Forelimb muscle (tissue), 1 donor: ENCODE results near the gene LRMDA. TPM values are rescaled to one million over a fixed set of nuclear protein-coding genes. Genes with fewer than 3 reads are reported as not detected.
"Not testable (repeated sequence)": the region's sequence is repeated elsewhere in the genome, so short reads cannot be mapped to it uniquely, and the experiment has no call there.

Experiments used
- DNase-seq: peaks from one replicate; pipeline ENCODE4 v3.0.0-alpha.2; 2013; ENCODE audit warnings: low read depth
- polyA plus RNA-seq: library from polyadenylated mRNA; unstranded; fragments of 120-200 nt; gene quantifications from one replicate; pipeline ENCODE4 v1.2.1, GENCODE V29; 2013; ENCODE audit not compliant: insufficient read length

Gene LRMDA
- polyA plus RNA-seq, 1 donor: 5.1 TPM

GRCh38 chr10:76119036-76119435 lies 687.6 kb downstream of the LRMDA start:
- no peak for DNase-seq

GRCh38 chr10:76119515-76119914 lies 688.1 kb downstream of the LRMDA start:
- no peak for DNase-seq

DNA sequence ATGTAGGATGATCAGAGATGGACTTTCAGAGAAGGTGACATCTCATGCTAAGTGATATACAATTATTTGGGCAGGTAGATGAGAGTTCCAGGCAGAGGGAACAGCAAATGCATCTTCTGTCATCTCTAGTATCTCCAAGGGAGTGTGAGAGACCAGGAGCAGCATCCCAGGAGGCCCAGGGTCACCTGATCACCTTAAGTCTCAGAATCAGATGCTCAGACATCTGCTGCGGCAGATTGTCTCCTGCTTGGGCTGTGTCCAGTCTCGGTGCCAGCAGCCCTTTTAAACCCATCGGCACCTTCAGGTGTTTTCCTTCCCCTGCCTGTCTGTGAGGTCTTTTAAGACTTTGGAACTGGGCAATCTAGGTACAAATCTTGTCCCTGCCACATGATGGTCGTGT lies 690.6 kb downstream of the LRMDA start:
- DNase-seq: no peak

DNA sequence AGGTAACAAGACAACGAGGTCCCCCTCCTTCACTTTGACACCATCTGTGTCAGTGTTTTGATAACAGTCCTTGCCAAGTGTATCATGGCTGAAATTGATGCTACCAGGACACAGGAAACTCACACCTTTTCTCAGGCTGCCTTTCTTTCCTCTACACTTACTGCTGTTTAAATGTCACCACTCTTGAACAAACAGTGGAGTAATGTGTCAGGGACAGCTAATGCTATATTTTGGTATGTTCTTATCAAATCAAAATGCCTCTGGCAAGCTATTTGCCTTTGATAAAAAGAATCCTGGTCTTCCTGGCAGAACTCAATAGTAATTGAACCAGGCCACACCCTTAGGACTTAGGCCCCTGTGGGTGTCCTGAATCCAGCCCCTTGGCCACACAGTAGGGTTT lies 692.9 kb downstream of the LRMDA start:
- DNase-seq: no peak

DNA sequence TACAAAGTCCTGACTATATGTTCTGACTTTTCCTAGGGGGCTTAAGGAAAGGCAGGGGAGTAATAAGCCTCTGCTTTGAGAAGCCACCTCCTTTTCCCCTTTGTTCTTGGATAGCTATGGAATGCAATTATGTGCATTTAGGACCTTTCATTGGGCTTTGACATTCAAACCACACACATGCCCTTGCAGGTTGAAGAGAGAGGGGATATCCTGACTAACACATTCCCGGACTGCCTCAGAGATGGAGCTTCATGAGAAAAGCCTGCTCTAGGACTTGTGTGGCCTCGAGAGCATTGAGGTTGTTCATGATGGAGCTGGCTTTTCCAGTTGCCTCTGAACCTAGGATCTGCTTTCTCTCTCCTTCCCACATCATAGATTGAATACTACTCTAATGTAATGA lies 694.5 kb downstream of the LRMDA start:
- DNase-seq: no peak

GRCh38 chr10:76126607-76127527 lies 695.4 kb downstream of the LRMDA start:
- DNase-seq: no peak

DNA sequence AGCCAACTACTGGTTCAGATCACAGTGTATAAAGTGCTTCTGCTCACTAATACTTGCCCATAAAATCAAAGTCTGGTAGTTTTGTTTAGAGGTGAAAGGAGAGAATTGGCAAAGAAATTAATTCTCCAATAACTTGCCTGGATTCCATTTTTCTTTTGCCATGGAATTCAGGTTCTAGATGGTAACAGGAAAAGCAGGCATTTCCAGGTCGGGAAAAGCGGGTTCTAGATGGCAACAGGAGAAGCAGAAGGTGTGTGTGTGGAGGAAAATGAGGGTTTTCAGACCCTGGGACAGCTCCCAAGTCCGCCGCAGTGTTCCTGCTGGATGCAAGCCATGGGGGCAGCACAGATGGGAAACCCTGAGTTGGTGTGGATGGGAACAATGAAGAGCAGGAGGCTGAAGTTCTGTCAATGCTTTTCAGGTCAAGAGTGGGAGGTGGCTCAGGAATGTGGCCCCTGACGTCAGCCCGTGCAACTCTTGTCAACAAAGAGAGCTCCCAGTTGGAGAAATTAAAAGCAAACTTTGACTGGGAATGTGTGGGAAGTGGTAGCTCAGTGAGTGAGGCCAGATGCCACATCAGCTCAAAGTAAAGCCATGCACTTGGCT lies 696.7 kb downstream of the LRMDA start:
- DNase-seq: no peak

- no peak for DNase-seq
Observed at GRCh38 chr10:76129213-76129612, 697.8 kb downstream of the LRMDA start.

- no peak for DNase-seq
Observed at GRCh38 chr10:76130892-76131291, 699.5 kb downstream of the LRMDA start.

GRCh38 chr10:76133597-76134255 lies 702.3 kb downstream of the LRMDA start:
- no peak for DNase-seq

GRCh38 chr10:76136961-76137360 lies 705.5 kb downstream of the LRMDA start:
- no peak for DNase-seq

- no peak for DNase-seq
Observed at GRCh38 chr10:76138286-76138685, 706.9 kb downstream of the LRMDA start.

- DNase-seq: no peak
Observed at GRCh38 chr10:76138906-76139305, 707.5 kb downstream of the LRMDA start.

GRCh38 chr10:76139431-76139830 lies 708.0 kb downstream of the LRMDA start:
- DNase-seq: no peak

GRCh38 chr10:76141376-76141775 lies 710.0 kb downstream of the LRMDA start:
- DNase-seq: no peak

- DNase-seq: not testable (repeated sequence)
Observed at GRCh38 chr10:76148217-76148616, 716.8 kb downstream of the LRMDA start.

DNA sequence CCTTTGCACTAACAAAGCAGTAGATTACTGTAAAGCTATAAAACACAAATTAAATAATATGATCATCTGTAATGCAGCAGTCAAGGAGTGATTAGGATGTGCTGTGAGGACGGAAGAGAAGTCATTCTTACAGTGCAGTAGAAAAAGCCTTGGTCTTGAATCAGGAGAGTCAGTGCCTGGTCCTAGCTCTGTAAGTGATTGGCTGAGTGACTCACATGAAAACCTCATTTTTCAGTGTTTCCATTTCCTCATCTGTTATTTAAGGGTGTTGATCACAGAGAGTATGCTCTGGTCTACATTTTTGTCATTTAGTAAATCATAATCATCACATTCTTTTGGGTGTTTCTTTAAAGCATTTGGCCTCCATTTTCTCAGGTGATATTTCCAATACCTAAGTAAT lies 717.8 kb downstream of the LRMDA start:
- DNase-seq: no peak

GRCh38 chr10:76149602-76150138 lies 718.2 kb downstream of the LRMDA start:
- DNase-seq: no peak

- DNase-seq: no peak
Observed at GRCh38 chr10:76150139-76150875, 718.9 kb downstream of the LRMDA start.

DNA sequence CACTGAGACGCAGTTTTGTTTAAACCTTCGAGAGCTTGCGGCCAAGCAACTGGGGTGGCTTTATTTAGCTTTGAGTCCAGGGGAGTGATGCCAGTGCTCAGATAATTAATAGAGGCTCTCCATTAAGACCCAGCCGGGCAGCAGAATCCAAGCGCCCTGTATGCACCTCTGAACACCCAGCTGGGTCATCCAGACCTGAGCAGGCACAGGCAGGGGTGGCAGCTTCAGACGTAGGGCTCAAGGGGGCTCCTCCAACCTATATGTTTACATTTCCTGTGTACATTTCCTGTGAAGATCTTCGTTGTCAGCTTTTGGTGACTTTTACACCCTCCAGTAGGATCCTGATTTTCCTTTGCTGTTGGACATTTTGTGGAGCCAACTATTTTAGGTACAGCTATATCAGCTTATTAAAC lies 719.5 kb downstream of the LRMDA start:
- no peak for DNase-seq

GRCh38 chr10:76152186-76152585 lies 720.8 kb downstream of the LRMDA start:
- no peak for DNase-seq

DNA sequence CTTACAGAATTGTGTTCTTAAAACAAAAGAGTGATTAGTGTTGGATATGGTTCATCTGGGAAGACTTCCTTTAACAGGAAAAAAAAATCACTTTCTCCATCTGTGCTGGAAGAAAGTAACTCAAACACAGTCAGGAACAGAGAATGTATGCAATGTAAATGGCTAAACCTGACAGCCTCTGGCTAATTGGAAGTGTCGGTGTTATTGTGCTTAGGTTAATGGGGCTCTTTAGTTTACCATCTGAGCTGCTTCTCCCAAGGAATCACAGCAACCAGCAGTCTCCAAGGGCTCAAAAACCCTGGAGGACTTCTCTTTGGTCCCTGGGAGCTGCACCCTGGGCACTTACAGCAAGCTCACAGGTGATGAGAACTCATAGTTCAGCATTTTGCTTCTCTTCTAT lies 724.5 kb downstream of the LRMDA start:
- no peak for DNase-seq
